C4-2B (cell line): ENCODE data around the gene ZNF66.
"Not testable (repeated sequence)": the region's sequence is repeated elsewhere in the genome, so short reads cannot be mapped to it uniquely, and the experiment has no call there.

Experiments
- H3K27ac ChIP-seq: fragments of 450-650 bp; 2 replicates; pipeline ENCODE4 v1.5.1; 2017
- ZFX ChIP-seq: fragments of 450-650 bp; IDR thresholded peaks from 2 replicates; pipeline ENCODE4 v1.6.1; 2017
- TF ChIP-seq, protein P1 (sequence below): fragments of 450-650 bp; conservative IDR thresholded peaks from 2 replicates; pipeline ENCODE4 v1.5.1; 2017; ENCODE audit warnings: mild to moderate bottlenecking

ZNF66 gene

DNA sequence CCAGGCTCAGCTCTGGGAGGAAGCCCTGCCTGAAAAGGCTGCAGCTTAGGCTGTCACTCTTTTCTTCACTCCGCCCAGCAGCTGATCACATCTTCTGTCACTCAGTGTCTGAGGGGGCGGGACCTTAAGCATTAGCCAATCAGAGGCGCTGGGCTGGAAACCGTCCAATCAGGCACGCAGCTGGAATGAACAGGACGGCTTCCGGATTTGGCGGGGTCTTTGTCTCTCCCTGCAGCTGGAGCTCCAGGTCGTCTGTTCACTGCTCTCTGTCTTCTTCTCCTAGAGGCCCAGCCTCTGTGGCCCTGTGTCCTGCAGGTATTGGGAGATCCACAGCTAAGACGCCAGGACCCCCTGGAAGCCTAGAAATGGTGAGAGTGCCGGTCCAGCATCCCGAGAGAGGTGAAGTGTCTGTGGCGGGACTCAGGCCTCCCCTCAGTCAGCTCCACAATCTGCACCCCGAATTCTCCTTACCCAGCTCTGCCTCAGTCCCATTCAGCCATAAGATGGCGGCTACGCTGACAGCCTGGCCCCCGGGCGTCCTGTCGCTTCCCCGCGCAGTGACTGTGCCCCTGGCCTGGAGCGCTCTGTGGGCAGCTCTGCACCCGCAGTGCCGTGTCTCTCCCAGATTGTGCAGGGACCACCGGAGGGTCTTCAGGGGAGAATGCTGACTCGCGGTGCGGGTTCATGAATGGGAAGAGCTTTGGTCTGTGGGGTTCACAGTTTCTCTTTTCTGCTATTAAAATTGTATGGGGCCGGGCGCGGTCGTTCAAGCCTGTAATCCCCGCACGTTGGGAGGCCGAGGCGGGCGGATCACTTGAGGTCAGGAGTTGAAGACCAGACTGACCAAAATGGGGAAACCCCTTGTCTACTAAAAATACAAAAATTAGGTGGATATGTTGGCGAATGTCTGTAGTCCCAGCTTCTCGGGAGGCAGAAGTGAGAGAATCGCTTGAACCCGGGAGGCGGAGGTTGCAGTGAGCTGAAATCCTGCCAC, at the start of gene ZNF66:
TSS of gene ZNF66 (plus strand) at position 222 of the 994 bp plus-strand sequence. CDS start at position 366, 144 bp downstream.
- H3K27ac ChIP-seq: peak within 1 kb of the TSS; percentile 64
- TF ChIP-seq, protein P1, sequence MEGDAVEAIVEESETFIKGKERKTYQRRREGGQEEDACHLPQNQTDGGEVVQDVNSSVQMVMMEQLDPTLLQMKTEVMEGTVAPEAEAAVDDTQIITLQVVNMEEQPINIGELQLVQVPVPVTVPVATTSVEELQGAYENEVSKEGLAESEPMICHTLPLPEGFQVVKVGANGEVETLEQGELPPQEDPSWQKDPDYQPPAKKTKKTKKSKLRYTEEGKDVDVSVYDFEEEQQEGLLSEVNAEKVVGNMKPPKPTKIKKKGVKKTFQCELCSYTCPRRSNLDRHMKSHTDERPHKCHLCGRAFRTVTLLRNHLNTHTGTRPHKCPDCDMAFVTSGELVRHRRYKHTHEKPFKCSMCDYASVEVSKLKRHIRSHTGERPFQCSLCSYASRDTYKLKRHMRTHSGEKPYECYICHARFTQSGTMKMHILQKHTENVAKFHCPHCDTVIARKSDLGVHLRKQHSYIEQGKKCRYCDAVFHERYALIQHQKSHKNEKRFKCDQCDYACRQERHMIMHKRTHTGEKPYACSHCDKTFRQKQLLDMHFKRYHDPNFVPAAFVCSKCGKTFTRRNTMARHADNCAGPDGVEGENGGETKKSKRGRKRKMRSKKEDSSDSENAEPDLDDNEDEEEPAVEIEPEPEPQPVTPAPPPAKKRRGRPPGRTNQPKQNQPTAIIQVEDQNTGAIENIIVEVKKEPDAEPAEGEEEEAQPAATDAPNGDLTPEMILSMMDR: no peak
- peak; percentile 46; the same call in 1 of the 2 replicates for TF ChIP-seq ZFX

DNA sequence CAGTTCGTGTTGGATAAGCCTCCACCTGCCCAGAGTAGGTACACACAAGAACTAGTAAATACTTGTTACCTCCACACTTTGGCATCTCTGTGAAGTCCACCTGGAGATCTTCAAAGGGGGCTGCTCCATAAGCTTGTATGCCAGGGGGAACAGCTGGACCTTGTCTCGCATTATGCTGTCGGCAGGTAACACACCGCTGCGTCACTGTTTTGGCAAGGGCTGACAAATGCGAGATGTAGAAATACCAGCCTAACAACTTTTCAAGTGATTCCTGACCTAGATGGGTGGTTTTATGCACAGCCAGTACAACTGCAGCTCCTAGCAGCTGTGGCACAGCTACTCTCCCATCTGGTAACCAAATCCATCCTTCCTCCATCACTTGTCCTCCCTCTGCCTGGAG, 25.9 kb upstream of the ZNF66 start:
- not testable (repeated sequence) for H3K27ac ChIP-seq

DNA sequence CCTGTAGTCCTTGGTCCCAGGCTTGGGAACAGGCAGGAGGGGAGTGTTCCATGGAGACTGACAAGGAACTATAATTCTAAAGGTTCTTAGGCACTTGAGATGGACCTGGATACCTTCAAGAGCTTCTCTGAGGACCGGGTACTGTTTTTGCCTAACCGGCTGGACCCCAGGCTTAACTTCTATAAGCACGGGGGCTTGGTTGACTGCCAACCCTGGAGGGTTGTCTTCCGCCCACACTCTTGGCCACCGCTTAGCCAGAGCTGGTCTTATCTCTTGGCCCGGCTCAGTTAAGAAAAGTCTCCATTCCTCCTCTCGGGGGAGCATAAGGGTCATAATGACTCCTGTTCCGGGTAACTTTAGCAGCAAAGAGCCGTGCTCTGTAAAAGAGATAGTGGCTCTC, 23.8 kb upstream of the ZNF66 start:
- not testable (repeated sequence) for H3K27ac ChIP-seq

DNA sequence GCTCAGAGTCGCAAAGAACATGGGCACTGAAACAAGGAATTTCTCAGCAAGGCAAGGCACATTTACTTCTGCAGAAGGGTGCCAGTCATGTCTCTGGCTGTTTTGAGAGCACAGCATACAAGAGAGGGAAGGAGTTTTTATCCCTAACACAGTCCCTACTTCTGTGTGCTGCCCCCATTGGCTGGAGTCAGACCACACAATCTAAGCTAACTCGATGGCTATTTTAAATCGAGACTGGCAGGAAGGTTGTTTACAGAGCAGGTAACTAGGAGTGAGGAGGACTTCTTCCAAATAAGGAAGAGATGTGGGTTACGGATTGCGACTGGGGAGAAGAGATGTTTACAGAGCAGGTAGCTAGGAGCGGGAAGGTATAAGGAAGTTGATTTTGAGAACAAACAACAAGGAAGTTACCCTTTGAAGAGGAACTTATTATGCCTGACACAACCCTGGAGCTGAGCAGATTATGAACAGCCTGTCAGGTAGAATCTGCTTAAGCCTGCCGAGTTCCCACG, 6.8 kb upstream of the ZNF66 start:
- peak overlapping the region; percentile 20 for H3K27ac ChIP-seq

DNA sequence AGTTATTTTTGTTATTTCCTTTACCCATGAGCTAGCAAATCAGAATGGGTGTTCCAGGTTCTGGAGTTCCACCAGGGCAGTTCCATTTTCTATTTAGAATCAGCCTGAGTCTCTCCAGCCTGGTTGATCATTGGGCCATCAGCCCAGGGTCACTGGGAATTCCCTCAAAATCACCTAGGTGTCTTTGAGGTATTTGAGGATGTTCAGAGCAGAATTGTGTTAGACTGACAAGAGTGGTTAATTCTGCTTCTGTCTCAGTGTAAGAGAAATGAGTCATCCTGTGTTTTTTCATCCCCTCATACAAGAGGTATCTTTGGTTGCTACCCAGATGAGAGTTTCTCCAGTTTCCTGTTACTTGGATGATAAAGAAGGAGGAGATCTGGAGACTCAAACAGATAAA, 11.7 kb downstream of the ZNF66 start:
- no peak overlapping the region for H3K27ac ChIP-seq
- TF ChIP-seq, protein P1: no peak
- TF ChIP-seq ZFX: no peak

DNA sequence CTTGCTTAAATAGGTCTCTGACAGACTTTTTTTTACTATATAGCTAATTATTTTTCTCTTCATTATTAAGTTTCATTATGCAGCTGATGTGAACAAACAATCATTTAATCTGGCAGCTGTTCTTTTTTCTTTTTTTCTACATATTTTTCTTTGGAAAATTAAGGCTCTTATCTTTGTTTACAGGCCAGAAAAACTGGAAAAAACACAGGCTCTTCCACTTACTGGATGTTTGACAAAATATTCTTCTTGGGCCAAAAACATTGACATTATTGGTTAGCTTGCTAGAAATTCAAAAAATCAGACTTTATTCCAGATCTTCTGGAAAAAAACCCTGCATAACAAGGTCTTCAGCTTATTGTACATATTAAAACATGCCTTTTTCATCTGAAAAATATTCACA, 15.7 kb downstream of the ZNF66 start:
- TF ChIP-seq, protein P1: no peak
- TF ChIP-seq ZFX: no peak
- H3K27ac ChIP-seq: no peak overlapping the region

DNA sequence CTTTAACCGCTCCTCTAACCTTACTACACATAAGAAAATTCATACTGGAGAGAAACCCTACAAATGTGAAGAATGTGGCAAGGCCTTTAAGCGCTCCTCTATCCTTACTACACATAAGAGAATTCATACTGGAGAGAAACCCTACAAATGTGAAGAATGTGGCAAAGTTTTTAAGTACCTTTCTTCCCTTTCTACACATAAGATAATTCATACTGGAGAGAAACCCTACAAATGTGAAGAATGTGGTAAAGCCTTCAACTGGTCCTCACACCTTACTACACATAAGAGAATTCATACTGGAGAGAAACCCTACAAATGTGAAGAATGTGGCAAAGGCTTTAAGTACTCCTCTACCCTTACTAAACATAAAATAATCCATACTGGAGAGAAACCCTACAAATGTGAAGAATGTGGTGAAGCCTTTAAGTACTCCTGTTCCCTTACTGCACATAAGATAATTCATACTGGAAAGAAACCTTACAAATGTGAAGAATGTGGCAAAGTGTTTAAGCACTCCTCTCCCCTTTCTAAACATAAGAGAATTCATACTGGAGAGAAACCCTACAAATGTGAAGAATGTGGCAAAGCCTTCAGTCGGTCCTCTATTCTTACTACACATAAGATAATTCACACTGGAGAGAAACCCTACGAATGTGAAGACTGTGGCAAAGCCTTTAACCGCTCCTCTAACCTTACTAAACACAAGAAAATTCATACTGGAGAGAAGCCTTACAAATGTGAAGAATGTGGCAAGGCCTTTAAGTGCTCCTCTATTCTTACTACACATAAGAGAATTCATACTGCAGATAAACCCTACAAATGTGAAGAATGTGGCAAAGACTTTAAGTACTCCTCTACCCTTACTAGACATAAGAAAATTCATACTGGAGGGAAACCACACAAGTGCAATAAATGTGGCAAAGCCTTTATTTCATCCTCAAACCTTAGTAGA, 30.5 kb downstream of the ZNF66 start:
- H3K27ac ChIP-seq: not testable (repeated sequence)

DNA sequence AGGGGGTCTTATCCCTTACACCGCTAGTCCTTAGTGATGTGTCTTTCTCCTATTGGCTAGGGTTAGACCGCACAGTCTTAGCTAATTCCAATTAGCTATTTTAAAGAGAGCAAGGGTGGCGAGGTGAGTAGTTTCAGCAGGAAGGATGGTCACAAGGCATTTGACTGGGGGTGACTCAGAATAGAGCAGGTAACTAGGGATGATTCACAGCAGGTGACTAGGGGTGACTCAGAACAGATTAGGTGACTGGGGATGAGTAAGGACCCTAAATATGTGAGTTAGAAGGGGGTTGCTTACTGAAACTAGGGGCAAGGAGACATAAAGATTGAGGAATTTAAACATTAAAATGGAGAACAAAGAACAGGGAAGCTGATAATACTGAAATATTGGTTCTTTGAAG, 64.3 kb downstream of the ZNF66 start:
- no peak overlapping the region for H3K27ac ChIP-seq
- no peak for TF ChIP-seq ZFX
- TF ChIP-seq, protein P1: no peak
